Renal pelvis (tissue), 4 donors: Measurements from ENCODE around the gene C2orf69. TPM values are rescaled to one million over a fixed set of nuclear protein-coding genes. Genes with fewer than 3 reads are reported as not detected.
"Not testable (repeated sequence)": the region's sequence is repeated elsewhere in the genome, so short reads cannot be mapped to it uniquely, and the experiment has no call there.

Source experiments
- DNase-seq: peaks from one replicate; pipeline ENCODE4 v3.0.0-alpha.2; 2013
- polyA plus RNA-seq, 3 donors: library from polyadenylated mRNA; unstranded; fragments of 120-200 nt; gene quantifications; one replicate each; pipeline ENCODE4 v1.2.1, GENCODE V29; 2013; ENCODE audit not compliant: insufficient read length in 3 of 3

C2orf69 gene
- polyA plus RNA-seq, 3 donors = 9.4 to 11.1 (median 10.6) TPM

DNA sequence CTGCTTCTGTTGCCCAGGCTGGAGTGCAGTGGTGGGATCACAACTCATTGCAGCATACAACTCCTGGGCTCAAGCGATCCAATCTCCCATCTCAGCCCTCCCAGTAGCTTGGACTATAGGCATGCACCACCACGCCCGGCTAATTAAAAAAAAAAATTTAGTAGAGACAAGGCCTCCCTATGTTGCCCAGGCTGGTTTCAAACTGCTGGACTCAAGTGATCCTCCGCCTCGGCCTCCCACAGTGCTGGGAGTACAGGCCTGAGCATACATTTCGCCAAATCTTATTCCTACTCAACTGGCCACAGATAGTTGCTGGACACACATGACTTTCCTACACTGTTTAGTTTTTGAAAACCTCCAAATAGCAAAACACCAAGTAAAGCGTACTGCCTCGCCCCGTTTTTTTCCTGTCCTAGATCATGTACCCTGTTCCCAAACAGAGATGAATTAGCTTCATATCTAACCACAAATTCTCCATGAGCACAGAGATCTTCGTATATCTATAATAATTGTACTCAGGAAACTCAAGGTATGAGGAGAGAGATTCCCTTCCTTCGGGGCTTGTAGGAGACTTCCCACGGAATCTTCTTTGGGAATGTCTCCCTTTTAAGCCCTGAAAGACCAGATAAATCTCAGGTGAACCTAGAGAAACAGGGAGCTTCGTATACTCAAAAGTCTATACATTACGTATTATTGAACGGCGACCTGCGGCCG, 598 bp upstream of the C2orf69 start:
- DNase-seq = peak; percentile 3

GRCh38 chr2:199911877-199912161, 726 bp downstream of the C2orf69 start:
- DNase-seq = no peak

- not testable (repeated sequence) for DNase-seq
Observed at GRCh38 chr2:199912553-199913114, 1.5 kb downstream of the C2orf69 start.

DNA sequence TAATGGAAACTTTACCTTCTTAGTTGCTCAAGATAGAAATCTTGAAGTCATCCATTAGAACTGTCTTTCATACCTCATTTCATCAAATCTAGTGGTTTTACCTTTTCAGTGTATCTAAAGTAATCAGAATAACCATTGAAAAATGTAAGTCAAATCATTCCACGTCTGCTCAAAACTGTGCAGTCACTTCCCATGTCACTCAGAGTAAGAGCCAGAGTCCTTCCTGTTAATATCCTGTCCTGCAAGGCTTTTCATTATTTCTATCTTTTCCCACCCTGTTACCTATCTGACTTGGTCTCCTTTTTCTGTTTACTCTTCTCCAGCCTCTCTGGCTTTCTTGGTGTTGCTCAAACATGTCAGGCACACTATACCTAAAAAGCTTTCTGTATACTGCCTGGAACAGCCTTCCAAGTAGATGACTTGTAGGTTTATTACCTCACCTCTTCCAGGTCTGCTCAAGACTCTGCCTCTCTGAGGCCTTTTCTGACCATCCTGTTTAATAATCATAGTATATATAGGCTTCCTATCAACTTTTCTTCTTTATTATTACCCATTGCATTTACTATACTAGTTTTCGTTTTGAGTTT, 3.4 kb downstream of the C2orf69 start:
- no peak for DNase-seq

DNA sequence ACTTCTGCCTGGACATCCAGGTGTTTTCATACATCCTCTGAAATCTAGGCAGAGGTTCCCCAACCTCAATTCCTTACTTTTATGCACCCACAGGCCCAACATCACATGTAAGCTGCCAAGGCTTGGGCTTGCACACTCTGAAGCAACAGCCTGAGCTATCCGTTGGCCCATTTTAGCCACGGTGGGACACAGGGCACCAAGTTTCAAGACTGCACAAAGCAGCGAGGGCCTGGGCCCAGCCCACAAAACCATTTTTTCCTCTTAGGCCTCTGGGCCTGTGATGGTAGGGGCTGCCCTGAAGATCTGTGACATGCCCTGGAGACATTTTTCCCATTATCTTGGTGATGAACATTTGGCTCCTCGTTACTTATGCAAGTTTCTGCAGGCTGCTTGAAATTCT, 5.9 kb downstream of the C2orf69 start:
- no peak for DNase-seq

GRCh38 chr2:199922856-199923255, 11.8 kb downstream of the C2orf69 start:
- no peak for DNase-seq

GRCh38 chr2:199923924-199924323, 12.8 kb downstream of the C2orf69 start:
- no peak for DNase-seq

DNA sequence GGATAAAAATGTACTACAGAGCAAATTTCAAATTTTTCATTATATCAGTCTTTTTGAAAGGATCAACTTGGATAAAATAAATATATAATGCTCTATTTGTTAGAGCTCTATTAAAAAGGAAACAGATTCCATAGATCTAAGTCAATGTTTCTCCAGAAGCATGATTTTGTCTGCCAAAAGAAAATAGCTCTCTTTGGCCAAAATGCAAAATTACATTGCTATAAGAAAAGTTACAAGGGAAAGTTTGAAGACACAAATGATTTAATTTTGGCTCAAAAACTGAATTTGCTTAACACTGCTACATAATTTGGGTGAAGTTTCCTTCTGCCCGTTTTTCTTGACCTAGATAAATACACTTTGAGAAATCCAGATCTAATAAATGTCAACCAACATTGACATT, 15.7 kb downstream of the C2orf69 start:
- no peak for DNase-seq

DNA sequence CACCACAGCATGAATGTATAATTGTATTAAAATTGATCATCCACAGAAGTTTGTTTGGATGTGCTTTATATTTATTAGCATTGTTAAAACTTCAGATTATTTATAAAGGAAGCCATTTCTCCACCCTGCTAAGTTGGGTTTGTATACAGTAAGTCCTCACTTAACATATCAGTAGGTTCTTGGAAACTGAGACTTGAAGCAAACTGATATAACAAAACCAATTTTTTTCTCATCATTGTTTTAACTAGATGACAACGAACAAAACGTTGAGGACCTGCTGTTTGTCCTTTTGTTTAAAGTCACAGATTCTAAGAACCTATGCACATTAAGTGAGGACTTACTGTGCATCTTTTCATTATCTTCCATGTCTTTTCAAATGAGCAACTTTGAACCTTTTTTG, 17.1 kb downstream of the C2orf69 start:
- no peak for DNase-seq

GRCh38 chr2:199928626-199929025, 17.5 kb downstream of the C2orf69 start:
- no peak for DNase-seq

- DNase-seq = no peak
Observed at GRCh38 chr2:199929262-199929661, 18.2 kb downstream of the C2orf69 start.

DNA sequence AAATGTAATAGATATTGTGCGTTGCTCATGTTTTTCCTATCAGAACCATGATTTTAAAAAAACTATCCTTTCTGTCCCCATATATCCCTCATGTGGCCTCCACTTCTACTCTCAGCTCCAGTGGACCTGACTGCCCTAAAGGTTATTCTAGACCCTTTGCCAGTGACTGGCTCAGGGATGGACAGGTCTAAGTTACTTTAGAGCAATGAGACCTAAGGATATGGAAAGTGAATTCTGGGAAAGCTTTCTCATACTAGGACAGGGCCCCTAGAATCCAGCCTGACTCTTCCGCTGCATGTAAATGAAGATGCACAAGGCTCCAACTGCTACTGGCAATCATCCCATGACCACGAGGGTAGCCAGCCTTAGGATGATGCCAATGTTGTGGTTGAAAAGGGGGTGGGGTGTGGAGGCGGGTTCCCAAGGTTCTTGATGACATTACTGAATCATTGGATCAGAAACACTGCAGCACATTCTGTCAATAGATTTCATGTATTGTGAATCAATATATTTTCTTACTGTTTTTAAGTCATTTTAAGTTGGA, 21.3 kb downstream of the C2orf69 start:
- no peak for DNase-seq

- no peak for DNase-seq
Observed at GRCh38 chr2:199933466-199933865, 22.4 kb downstream of the C2orf69 start.

GRCh38 chr2:199936554-199936953, 25.5 kb downstream of the C2orf69 start:
- DNase-seq = no peak

- DNase-seq = no peak
Observed at GRCh38 chr2:199940373-199940772, 29.3 kb downstream of the C2orf69 start.

- DNase-seq = no peak
Observed at GRCh38 chr2:199943373-199943772, 32.3 kb downstream of the C2orf69 start.

GRCh38 chr2:199946196-199946595, 35.1 kb downstream of the C2orf69 start:
- DNase-seq = no peak

GRCh38 chr2:199946836-199947235, 35.7 kb downstream of the C2orf69 start:
- DNase-seq = no peak

GRCh38 chr2:199950396-199950795, 39.3 kb downstream of the C2orf69 start:
- no peak for DNase-seq

GRCh38 chr2:199951023-199951422, 39.9 kb downstream of the C2orf69 start:
- no peak for DNase-seq

DNA sequence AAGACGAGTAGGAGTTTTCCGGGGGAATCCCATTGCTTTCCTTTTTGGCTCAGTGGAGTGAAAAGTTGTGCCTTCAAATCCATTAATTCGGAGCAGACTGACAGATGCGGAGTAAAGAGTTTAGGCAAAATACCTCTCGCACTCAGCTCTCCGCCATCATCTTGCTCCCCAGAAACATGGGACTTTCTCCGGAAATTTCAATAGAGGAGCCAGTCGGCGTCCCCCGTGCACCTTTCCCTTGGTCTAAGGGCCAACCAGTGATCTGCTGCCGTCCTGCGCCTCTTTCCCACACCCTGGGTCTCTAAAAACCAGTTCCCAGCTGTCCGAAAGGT, 43.9 kb downstream of the C2orf69 start:
- no peak for DNase-seq

- peak; percentile 87 for DNase-seq
Observed at GRCh38 chr2:199955339-199956061, 44.4 kb downstream of the C2orf69 start, which contains the start of the genes MAIP1 and TYW5. Gene MAIP1 (plus strand): TSS chr2:199955582. CDS start chr2:199955799, 217 bp downstream. Gene TYW5 (minus strand): TSS chr2:199955491. CDS start chr2:199955470, 21 bp downstream.

GRCh38 chr2:199956062-199956380, 44.9 kb downstream of the C2orf69 start:
- DNase-seq = no peak
